Smooth muscle cell (in vitro differentiated cells): ENCODE measurements around the gene CAMKMT. TPM values are rescaled to one million over a fixed set of nuclear protein-coding genes. Genes with fewer than 3 reads are reported as not detected.
A peak's percentile ranks its signal among the peaks of the same experiment; 100 is the strongest.

Experiments
- DNase-seq: peaks from one replicate; lab custom pipeline; 2025; ENCODE audit not compliant: unreplicated experiment; lab: John Stamatoyannopoulos, UW
- H2AFZ ChIP-seq: fragments of 200-600 bp; sonication (generic); 2 replicates; pipeline ENCODE4 v1.6.0; 2016; ENCODE audit warnings: antibody characterized with exemption, low read depth, mild to moderate bottlenecking
- H3F3A ChIP-seq: fragments of 200-600 bp; sonication (generic); 2 replicates; pipeline ENCODE4 v1.6.0; 2017; ENCODE audit warnings: antibody characterized with exemption, low read depth
- H3K27ac ChIP-seq: fragments of 200-600 bp; sonication (generic); 2 replicates; pipeline ENCODE4 v1.5.1; 2016; ENCODE audit warnings: low read depth, mild to moderate bottlenecking
- H3K27me3 ChIP-seq: fragments of 200-600 bp; sonication (generic); 2 replicates; pipeline ENCODE4 v1.6.1; 2016; ENCODE audit warnings: low read depth, mild to moderate bottlenecking
- H3K36me3 ChIP-seq: fragments of 200-600 bp; sonication (generic); 2 replicates; pipeline ENCODE4 v1.5.1; 2016; ENCODE audit warnings: low read depth
- H3K4me1 ChIP-seq: fragments of 200-600 bp; sonication (generic); 2 replicates; pipeline ENCODE4 v1.5.1; 2016; ENCODE audit warnings: low read depth
- H3K4me2 ChIP-seq: fragments of 200-600 bp; sonication (generic); 2 replicates; pipeline ENCODE4 v1.6.0; 2016; ENCODE audit warnings: mild to moderate bottlenecking
- H3K4me3 ChIP-seq: fragments of 200-600 bp; sonication (generic); 2 replicates; pipeline ENCODE4 v1.5.1; 2016; ENCODE audit warnings: mild to moderate bottlenecking
- H3K79me2 ChIP-seq: fragments of 200-600 bp; sonication (generic); 2 replicates; pipeline ENCODE4 v1.6.0; 2016; ENCODE audit warnings: low read depth, mild to moderate bottlenecking
- H3K9ac ChIP-seq: fragments of 200-600 bp; sonication (generic); 2 replicates; pipeline ENCODE4 v1.6.0; 2016; ENCODE audit warnings: low read depth
- H3K9me3 ChIP-seq: fragments of 200-600 bp; sonication (generic); replicated peaks from 2 replicates; pipeline ENCODE4 v1.5.1; 2016; ENCODE audit warnings: low read depth
- H4K20me1 ChIP-seq: fragments of 200-600 bp; sonication (generic); 2 replicates; pipeline ENCODE4 v1.6.0; 2016; ENCODE audit warnings: low read depth
- WGBS: methylation state at CpG from one replicate; pipeline ENCODE4 v1.1.7; 2016; ENCODE audit warnings: low lambda C conversion rate; 5-methylcytosine and 5-hydroxymethylcytosine counted together
- polyA plus RNA-seq: library from polyadenylated mRNA; unstranded; fragments of >200 nt; fragmentation: Nextera tagmentation; extraction: Ambion mirVana; gene quantifications from 2 replicates; pipeline ENCODE4 v1.2.1, GENCODE V29; 2016
- total RNA-seq: library from RNA; depleted of rRNA; stranded (reverse); fragments of >200 nt; gene quantifications from 2 replicates; pipeline ENCODE4 v1.2.3, GENCODE V29; 2014
- TF ChIP-seq, protein P1 (sequence below): fragments of 200-600 bp; sonication (generic); IDR thresholded peaks from 2 replicates; pipeline ENCODE4 v1.5.1; 2017; ENCODE audit warnings: borderline replicate concordance, mild to moderate bottlenecking, antibody characterized with exemption; ENCODE audit not compliant: insufficient read depth, poor library complexity, severe bottlenecking

CAMKMT gene
- total and polyA plus RNA-seq, 2 experiments from 2014 or later, result 7.2 to 7.6 TPM

DNA sequence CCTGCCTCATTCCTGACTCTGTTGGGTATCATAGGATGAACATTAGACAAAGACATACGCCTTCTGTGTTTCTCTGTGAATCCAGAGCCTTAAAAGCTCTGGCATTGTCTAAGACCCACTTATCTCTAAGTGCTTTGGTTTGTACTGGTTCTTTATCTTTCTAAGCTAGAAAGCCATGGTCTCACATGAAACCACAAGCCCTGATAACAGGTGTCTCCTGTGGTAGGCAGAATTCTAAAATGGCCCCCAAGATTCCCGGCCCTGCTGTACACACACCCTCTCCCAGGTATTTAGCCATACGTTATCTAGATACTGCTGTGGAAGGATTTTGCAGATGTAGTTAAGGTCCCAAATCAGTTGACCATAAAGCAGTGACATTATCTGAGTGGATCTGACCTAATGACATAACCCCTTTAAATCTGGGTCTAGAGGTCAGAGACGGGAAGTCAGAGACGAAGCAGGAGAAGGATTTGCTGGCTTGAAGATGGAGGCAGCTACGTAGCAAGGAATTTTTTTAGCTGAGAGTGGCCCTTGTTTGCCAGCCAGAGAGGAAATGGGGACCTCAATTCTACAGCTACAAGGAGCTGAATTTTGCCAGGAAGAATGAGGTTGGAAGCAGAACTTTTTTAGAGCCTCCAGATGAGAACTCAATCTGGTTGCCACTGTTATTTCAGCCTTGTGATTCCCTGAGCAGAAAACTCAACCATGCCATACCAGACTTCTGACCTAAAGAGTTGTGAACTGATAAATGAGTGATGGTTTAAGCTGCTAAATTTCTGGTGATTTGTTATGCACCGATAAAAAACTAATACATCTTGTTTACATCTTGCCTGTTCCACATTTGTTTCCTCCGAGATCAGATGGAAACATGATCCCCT is 186.7 kb downstream of the CAMKMT start:
- DNase-seq, result no peak
- Histone ChIP-seq H3K4me3 (no peak overlapping the region), H3K27ac (no peak overlapping the region), H3K79me2 (no peaks in the 10 kb centered on the region), H3K9me3 (no peaks in the 10 kb centered on the region), H2AFZ (no peak overlapping the region), H3K4me1 (peaks cover 42% of the 10 kb centered on the region), H3K27me3 (no peaks in the 10 kb centered on the region), H4K20me1 (no peaks in the 10 kb centered on the region), H3K9ac (no peak overlapping the region), H3K36me3 (no peaks in the 10 kb centered on the region), H3K4me2 (peak overlapping the region; percentile 6), H3F3A (no peaks in the 10 kb centered on the region)
- WGBS, result 67% methylated on average over 8 of the region's 8 CpGs
- TF ChIP-seq, protein P1, sequence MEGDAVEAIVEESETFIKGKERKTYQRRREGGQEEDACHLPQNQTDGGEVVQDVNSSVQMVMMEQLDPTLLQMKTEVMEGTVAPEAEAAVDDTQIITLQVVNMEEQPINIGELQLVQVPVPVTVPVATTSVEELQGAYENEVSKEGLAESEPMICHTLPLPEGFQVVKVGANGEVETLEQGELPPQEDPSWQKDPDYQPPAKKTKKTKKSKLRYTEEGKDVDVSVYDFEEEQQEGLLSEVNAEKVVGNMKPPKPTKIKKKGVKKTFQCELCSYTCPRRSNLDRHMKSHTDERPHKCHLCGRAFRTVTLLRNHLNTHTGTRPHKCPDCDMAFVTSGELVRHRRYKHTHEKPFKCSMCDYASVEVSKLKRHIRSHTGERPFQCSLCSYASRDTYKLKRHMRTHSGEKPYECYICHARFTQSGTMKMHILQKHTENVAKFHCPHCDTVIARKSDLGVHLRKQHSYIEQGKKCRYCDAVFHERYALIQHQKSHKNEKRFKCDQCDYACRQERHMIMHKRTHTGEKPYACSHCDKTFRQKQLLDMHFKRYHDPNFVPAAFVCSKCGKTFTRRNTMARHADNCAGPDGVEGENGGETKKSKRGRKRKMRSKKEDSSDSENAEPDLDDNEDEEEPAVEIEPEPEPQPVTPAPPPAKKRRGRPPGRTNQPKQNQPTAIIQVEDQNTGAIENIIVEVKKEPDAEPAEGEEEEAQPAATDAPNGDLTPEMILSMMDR, result no peak

DNA sequence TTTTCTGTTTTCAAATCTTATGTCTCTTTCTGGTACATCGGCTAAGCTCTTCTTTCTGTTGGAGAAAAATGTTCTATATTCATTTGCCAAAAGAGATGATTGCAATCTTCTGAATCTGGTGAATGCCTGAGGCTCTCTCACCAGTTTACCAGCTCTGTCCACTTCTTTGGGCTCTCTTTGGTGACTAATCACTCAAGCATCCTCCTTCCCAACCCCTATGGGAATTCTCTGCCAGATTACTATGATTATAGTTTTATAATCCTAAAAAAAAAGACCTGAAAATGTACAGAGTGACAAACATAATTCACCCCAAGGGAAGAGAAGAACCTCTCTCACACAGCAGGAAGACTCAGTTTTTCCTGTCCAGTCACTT is 187.3 kb downstream of the CAMKMT start:
- Histone ChIP-seq H3K9me3 (no peaks in the 10 kb centered on the region), H3K4me2 (peak overlapping the region; percentile 6), H2AFZ (no peak overlapping the region), H3K9ac (no peak overlapping the region), H4K20me1 (no peaks in the 10 kb centered on the region), H3K27me3 (no peaks in the 10 kb centered on the region), H3K27ac (no peak overlapping the region), H3K4me3 (no peak overlapping the region), H3K4me1 (peaks cover 36% of the 10 kb centered on the region), H3K79me2 (no peaks in the 10 kb centered on the region), H3K36me3 (no peaks in the 10 kb centered on the region), H3F3A (no peaks in the 10 kb centered on the region)
- WGBS, result 80% methylated on average over 1 of the region's 1 CpG
- TF ChIP-seq, protein P1, result no peak
- DNase-seq, result no peak

DNA sequence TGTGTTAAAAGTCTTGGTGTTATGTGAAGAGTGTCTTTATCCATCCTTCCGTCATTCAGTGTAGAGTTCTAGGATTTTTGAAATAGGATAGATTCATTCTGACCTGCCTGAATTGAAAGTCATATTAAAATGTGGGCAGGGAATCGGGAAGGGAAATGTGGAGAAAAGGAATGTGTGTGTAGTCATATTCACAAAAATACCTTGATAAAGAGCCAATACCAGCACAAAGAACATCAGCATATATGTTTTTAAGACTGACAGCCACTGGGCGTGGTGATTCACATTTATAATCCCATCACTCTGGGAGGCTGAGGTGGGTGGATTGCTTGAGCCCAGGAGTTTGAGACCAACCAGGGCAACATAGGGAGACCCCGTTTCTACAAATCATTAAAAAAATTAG is 188.1 kb downstream of the CAMKMT start:
- Histone ChIP-seq H3K4me3 (no peak overlapping the region), H3K27me3 (no peaks in the 10 kb centered on the region), H3K79me2 (no peaks in the 10 kb centered on the region), H3K4me2 (no peak overlapping the region), H4K20me1 (no peaks in the 10 kb centered on the region), H3K9me3 (no peaks in the 10 kb centered on the region), H3K36me3 (no peaks in the 10 kb centered on the region), H3K4me1 (peaks cover 30% of the 10 kb centered on the region), H3F3A (no peaks in the 10 kb centered on the region), H2AFZ (no peak overlapping the region), H3K9ac (no peak overlapping the region), H3K27ac (no peak overlapping the region)
- TF ChIP-seq, protein P1, result no peak
- WGBS, result 96% methylated on average over 4 of the region's 4 CpGs
- DNase-seq, result no peak

DNA sequence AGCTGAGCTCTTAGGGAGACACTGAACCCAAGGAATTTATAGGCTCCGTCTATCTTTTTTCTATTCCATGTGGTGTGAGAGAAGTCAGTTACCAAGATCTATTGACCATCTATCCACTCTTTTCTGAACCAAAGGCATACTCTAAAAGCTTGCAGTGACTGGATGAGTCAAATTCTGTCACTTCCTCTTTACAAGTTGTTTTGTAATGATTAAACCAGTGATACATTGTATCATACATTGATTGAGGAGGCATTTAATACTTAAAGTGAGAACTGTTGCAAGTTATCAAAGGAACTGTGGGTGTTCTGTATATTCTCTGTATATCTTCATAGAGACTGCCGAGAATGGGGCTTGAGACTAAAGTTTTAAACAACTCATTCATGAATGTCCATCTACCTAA is 188.8 kb downstream of the CAMKMT start:
- TF ChIP-seq, protein P1, result no peak
- Histone ChIP-seq H3K9me3 (no peaks in the 10 kb centered on the region), H3K4me3 (no peak overlapping the region), H3K27ac (no peak overlapping the region), H3K36me3 (no peaks in the 10 kb centered on the region), H3K27me3 (no peaks in the 10 kb centered on the region), H3K4me1 (peaks cover 23% of the 10 kb centered on the region), H3K4me2 (no peak overlapping the region), H2AFZ (no peak overlapping the region), H3F3A (no peaks in the 10 kb centered on the region), H3K79me2 (no peaks in the 10 kb centered on the region), H4K20me1 (no peaks in the 10 kb centered on the region), H3K9ac (no peak overlapping the region)
- no peak for DNase-seq
- 90% methylated on average over 2 of the region's 2 CpGs for WGBS
